Amygdala (tissue), 56 donors: ENCODE results near the gene FAM13C.
A peak's percentile ranks its signal among the peaks of the same experiment; 100 is the strongest.
"Not testable (repeated sequence)": the region's sequence is repeated elsewhere in the genome, so short reads cannot be mapped to it uniquely, and the experiment has no call there.

Source experiments
- DNase-seq, 56 donors: peaks; one replicate each; lab custom pipeline; 2025; lab: John Stamatoyannopoulos, UW

FAM13C gene

GRCh38 chr10:59362144-59362958 lies at the start of gene FAM13C:
TSS of gene FAM13C (minus strand) at chr10:59362549. CDS start at chr10:59362460, 89 bp downstream.
- peak in 52 of 56 donors; percentile 20 to 85 (median 64) for DNase-seq

- no peak for DNase-seq
Measured at GRCh38 chr10:59405235-59405634, 42.9 kb upstream of the FAM13C start.

DNA sequence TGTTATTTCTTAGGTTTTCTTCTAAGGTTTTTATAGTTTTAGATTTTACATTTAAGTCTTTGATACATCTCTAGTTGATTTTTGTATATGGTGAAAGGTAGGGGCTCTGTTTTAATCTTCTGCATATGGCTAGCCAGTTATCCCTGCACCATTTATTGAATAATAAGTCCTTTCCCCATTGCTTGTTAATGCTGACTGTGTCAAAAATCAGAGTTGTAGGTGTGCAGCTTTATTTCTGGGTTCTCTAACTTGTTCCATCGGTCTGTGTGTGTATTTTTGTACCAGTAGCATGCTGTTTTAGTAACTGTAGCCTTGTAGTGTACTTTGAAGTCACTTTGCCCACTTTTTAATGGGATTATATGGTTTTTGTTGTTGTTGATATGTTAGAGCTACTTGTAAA lies 37.9 kb upstream of the FAM13C start:
- no peak for DNase-seq

- not testable (repeated sequence) for DNase-seq
Measured at GRCh38 chr10:59399329-59399728, 37.0 kb upstream of the FAM13C start.

DNA sequence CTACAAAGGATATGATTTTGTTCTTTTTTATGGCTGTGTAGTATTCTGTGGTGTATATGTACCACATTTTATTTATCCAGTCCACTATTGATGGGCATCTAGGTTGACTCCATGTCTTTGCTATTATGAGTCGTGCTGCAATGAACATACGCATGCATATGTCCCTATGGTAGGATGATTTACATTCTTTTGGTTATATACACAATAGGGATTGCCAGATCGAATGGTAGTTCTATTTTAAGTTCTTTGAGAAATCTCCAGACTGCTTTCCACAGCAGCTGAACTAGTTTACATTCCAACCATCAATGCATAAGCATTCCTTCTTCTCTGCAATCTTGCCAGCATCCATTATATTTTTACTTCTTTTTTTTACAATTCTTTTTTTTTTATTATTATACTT lies 35.6 kb upstream of the FAM13C start:
- no peak for DNase-seq

GRCh38 chr10:59395984-59396383 lies 33.6 kb upstream of the FAM13C start:
- DNase-seq, result no peak

GRCh38 chr10:59393349-59393748 lies 31.0 kb upstream of the FAM13C start:
- no peak for DNase-seq

DNA sequence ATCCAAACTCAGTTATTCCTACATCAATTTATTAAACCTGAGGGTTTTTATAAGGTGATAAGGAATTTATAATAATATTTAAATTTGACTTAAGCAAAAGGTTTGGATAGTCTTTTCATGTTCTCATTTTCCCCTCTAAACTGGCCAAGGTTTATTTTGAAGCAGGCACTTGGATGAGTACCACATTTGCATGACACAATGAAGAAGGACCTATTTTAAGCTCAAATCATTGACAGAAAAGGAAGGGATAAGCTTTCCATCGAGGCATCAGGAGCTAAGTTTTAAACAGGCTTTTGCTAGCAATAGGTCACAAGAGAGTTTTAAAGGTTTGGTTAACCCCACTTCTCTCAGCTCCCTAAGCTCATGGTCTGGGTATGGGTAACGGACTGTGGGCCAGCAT lies 28.7 kb upstream of the FAM13C start:
- no peak for DNase-seq

DNA sequence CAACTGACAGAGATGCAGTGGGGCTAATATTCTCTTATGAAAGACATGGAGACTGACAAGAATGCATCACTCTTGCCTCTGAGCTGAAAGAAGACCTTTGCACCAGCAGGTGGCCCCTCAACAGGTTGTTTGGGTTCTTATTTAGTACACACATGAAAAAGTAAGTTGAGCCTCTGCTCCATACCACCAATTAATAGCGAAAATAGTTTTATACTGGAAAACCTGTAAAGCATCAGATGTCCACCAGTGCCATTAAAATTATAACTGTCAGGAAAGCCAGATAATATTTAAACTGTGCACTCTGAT lies 26.3 kb upstream of the FAM13C start:
- no peak for DNase-seq

DNA sequence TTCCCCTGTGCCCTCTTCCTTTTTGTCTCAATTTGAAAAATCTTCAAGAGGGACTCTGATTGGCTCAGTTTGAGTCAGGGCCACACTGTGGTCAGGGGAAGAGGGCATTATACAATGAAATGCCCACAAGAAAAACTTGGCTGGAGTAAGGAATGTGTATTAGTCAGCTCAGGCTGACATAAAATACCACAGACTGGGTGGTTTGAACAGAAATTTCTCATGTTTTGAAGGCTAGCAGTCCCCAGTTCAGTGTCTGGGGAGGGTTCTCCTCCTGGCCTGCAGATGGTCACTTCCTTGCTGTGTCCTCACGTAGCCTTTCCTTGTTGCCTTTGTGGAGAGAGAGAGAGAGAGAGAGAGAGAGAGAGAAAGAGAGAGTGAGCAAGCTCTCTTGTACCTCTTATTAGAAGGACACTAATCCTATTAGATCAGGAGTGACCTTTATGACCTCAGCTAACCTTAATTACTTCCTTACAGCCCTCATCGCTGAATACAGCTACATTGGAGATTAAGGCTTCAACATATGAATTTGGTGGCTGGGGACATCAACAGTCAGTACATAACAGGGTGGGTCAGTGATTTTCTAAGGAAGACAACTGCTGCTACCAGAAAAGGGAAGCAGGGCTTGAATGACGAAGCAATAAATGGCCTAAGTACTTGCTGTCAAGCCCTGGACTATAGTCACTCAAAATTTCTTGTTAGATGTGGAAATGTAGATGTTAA lies 25.8 kb upstream of the FAM13C start:
- DNase-seq, result no peak

GRCh38 chr10:59384761-59385160 lies 22.4 kb upstream of the FAM13C start:
- no peak for DNase-seq

- DNase-seq, result no peak
Measured at GRCh38 chr10:59383908-59384307, 21.6 kb upstream of the FAM13C start.

DNA sequence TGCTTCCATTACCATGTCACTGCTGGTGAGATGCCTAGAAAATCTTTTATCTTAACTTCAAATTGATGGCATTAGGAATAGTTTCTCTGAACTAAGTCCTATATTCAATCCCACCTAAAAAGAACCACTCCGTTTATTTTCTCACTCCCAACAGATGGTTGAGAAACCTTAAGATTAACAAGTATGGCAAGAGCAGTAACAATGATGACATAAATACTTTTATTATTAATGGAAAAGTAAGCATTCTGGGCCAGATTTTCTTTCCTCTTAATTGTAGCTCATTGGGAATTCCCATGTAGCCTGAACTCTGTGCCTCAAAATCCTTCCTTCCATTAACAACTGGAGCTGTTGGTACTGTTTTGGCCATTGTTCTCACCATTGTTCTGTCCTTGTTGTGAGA lies 21.1 kb upstream of the FAM13C start:
- no peak for DNase-seq

- DNase-seq, result no peak
Measured at GRCh38 chr10:59382831-59383295, 20.5 kb upstream of the FAM13C start.

- DNase-seq, result no peak
Measured at GRCh38 chr10:59381687-59382086, 19.3 kb upstream of the FAM13C start.

DNA sequence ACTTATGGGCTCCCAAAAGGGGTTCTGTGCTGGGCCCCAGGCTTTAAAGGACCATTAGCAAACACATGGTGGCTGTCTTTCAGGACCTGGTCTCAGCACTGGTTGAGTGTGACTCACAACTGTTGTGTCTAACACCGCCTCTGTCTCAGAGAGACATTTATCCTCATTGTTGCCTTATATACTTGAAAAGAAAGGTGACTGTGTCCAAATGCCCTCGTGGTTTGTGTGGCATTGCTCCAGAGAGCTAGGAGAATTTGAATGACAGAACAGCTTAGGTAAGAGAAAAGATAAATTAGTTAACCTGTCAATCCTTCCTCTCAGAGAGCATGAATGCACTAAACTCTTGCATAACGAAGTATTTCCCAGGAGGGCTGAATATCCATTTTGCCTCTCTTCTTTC lies 14.5 kb upstream of the FAM13C start:
- DNase-seq, result no peak

DNA sequence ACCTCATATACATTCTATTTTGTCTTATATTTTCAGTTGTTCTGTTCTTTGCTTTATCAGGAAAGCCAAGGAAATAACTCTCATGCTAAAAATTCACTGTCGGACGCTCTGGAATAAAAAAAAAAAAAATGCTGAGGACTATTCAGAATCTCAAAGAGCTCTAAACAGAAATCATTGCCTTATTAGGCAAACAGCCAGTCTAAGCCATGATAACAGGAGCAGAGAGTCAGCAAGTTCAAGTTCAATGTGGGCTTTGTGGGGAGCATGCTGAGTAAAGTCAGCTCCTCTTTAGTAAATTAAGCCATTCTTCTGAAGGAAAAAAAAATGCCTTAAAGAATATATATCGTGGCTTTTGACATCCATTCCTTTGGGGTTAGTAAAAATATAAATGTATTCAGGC lies 13.6 kb upstream of the FAM13C start:
- no peak for DNase-seq

- DNase-seq, result no peak
Measured at GRCh38 chr10:59374916-59375315, 12.6 kb upstream of the FAM13C start.

DNA sequence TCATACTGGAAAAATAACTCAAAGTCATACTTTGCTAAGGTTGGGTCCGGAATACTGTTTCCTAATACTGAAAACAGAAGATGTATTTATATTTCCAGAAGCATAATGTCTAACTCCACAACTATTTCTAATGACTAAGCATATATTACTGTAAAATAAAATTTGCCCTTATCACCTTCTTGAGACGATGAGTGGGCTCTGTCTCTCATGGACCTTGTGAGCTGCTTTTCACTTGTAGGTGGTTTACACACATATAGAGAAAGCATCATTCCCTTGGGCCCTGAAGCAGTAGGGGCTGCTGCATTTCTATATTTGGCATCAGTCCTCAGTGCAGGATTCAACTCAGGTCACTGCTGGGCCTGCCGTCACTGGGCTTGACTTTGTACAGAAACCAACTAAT lies 10.7 kb upstream of the FAM13C start:
- DNase-seq, result no peak

DNA sequence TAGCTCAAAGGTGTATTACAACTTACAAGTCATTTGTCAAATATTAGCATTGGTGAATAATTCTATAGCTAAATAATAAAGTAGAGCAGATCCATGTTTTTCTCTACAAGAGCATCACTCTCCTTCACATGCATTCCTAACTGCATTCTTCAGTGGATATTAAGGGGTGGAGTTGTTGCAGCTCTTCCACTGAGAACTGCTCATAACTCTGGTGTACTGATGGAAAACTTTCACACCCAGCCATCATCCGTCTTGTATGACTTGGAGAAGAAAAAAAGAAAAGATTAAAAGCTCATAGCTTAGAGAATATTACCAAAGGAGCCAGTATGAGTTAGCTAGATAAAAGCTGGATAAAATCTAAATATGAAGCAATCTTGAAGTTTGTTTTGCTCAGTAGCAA lies 10.2 kb upstream of the FAM13C start:
- no peak for DNase-seq

DNA sequence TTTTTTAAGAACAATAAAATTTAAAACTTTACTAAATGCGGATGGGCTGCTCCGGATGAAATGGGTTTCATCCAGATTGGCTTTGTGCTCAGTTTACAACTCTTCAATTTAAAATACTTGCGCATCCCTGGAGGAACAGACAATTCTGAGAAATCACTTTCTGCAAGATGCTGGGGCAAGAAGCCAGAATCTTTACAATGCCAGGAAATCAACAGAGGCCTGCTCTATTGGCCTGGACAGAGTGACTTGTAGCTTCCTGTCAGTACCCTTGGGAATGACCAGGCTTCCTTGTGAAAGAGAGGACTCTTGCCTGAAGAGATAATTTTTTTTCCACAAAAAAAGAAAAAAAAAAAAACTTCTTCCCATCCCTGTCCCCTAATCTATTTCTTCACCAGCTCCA lies 3.9 kb upstream of the FAM13C start:
- peak in 17 of 56 donors; percentile 7 to 57 (median 32) for DNase-seq

DNA sequence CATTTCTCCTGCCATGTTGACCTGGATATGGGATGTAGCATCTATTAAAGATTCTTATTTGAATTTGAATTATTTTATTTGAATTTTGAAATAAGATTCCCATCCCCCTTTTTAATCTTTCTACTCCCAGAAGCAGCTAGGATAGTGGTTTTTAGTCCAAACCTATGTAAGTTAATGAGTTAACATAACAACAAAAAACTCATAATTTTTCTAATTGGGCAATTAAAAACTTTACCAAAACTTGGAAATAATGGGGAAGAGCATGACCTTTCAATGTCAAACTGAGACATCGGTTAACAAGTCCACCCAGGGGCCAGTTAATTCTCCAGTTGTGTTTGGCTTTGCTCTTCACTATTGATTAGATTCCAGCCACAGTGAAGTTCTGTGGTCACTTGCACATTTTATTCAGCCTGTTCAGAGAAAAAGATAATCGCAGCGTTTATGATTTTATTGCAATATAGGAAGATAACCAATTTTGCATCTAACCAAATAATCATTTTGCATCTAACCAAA lies 1.2 kb upstream of the FAM13C start:
- no peak for DNase-seq
